NK-92 (cell line): ENCODE measurements around the gene SRGAP2B.
"Not testable (repeated sequence)": the region's sequence is repeated elsewhere in the genome, so short reads cannot be mapped to it uniquely, and the experiment has no call there.

Experiments used
- DNase-seq: peaks from one replicate; lab custom pipeline; 2025; ENCODE audit not compliant: unreplicated experiment; lab: John Stamatoyannopoulos, UW

The SRGAP2B gene

DNA sequence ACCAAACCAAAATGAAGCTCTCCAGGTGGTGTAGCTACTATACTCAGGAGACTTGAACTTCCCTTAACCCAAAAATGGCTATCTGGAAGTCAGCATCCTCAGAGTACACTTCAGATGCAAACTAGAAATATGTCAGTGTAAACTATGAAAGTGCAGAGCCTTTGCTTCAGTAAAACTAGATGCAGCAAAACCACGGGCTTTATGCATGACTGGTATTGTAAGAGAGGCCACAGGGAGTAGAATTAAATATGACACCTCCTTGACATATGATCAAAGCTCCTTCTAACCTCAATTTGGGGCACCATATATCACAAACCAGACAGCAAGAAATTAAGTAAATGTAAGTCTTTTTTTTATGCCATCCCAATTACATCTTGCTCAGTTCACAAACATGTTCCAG, 47.6 kb downstream of the SRGAP2B start:
- DNase-seq: not testable (repeated sequence)

DNA sequence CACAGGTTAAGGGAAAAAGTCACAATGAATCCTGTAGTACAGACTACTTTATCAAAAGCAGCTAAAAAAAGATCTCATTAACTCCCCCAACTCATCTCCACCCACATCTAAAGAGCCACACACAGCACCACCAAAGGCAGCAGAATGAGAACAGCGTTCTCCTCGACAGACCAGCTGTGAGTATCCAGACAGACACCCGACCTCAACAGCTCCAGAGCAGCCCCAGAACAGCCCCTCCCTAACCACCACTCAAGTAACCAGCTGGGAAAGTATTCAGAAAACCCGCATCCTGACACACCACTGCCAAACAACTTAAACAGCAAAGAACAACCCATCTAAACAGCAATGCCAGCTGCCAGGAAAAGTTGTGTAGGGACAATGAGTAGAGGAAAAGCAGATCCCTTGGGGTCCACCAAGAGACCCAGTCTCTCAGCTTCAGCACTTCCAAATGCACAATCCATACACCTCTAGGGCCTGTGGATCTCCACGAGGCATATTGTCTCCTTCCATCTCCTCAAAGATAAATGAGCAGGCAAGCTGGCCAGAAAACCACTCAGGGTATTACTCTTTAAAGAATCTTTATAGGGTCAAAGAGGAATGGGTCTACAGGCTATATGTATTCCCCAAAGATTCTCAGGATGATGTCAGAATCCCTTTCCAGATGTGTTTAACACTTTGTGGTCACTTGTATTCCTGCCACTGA, 49.4 kb downstream of the SRGAP2B start:
- DNase-seq: not testable (repeated sequence)

DNA sequence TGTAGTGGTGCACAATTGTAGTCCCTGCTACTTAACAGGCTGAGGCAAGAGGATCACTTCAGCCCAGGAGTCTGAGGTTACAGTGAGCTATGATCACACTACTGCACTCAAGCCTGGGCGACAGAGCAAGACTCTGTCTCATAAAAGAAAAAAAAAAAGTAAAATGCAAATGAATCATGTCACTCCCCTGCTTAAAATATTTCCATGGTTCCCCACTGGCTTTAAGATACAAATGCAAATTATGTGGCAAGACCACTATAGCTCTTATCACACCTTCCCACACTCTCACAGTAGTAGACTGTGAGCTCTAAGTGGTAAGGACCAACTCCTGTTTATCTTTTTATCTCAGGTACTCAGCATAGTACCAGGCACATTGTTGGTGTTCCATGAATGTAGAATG, 53.6 kb downstream of the SRGAP2B start:
- DNase-seq: not testable (repeated sequence)

DNA sequence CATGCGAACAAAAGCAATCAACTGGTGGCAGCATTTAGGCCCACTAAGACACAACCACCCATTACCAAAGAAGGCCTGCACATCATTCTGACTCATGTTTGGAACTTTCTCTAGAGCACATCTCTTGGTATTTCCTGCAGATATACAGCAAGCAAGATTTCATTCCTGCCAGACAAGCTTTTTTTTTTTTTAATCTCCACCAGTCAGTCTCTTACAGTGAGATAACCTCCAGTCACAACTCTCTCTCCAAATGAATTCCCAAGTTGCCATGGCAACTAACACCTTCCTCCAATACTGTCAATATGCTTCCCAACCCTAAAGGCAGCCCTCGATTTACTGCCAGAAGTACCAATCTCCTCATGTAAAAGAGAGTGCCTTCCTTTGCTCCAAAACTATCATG, 59.1 kb downstream of the SRGAP2B start:
- DNase-seq: not testable (repeated sequence)

DNA sequence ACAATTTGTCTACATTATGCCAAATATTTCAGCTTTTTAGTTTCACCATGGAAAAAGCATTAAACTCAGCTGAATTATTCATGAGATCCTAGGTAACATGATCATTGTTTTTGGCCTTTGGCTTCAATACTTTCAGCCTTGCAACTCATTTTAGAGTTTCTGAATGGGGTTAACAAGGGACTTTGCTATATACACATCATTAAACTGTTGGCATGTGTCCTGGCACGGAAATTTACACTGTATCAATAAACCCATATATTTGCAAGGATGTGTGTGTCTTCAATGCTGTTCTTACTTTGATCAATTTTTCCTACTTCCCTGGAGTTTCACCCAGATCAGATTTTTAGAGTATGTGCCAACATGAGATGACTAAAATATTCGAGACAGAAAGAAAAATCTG, 61.6 kb downstream of the SRGAP2B start:
- DNase-seq: not testable (repeated sequence)

DNA sequence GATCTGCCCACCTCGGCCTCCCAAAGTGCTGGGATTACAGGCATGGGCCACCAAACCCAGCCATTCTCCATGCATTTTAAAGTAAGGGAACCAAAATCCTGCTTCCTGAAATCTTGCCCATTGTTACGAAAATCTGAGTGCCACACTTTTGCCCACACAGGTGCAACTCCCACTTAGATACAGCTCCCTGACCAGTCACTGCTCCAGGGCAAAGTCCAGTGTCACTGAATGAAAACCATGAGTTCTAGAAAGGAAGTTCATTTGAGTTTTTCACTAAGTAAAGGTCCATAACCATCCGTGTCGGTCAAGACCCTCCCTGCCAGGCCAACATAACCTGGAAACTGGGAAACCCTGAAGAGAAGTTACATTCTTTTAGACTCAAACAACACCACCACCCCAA, 67.9 kb downstream of the SRGAP2B start:
- DNase-seq: not testable (repeated sequence)

DNA sequence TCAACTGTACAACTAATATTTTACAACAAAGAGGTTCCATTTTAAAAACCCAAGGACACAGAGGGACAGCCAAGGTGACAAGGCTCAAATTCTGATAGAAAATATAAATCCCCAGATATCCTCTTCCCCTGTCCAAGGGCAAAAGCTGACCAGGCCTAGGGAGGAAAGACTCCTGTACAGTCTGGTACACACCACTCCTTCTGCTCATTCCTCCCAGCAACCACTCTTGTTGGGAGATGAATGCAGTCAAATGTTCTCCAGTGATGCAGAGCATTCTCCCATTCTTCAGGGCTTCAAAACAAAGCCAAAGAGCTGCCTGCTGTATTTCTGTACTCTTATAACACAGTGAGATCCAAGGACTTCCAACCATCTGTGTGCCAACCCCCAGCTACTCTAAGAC, 69.8 kb downstream of the SRGAP2B start:
- not testable (repeated sequence) for DNase-seq

DNA sequence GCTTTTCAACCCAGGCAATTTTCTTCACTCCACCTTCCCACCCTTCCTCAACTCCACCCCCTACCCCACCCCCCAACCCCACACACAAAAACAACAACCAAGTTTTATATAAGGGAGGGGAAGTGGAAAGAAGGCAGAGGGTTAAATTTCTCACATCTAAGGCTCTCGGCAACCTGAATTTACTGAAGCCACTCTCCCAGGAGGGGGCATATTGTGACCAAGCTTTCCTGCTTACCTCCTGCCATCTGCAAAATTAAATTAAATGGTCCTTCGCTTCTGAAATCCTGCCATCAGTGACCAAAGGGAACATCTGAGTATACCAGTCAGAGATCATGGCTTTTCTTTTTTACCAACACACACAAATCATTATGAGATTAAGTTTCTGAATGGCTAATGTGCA, 72.9 kb downstream of the SRGAP2B start:
- DNase-seq: not testable (repeated sequence)

DNA sequence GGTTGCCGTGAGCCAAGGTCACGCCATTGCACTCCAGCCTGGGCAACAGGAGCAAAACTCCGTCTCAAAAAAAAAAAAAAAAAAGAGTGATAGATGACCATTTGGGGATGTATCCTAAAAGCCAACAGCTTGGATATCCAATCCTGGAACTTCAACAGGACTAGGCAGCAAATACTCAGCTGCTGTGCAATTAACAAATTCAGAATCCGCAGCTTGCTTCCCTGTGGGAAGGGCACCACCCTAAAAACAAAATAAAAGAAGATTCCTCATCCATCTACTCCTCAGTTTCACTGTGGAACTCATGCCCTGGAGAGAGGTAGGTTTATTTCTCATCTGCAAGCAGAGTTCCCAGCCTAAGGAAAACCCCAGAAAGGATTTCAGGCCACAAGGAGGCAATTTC, 73.4 kb downstream of the SRGAP2B start:
- DNase-seq: not testable (repeated sequence)

DNA sequence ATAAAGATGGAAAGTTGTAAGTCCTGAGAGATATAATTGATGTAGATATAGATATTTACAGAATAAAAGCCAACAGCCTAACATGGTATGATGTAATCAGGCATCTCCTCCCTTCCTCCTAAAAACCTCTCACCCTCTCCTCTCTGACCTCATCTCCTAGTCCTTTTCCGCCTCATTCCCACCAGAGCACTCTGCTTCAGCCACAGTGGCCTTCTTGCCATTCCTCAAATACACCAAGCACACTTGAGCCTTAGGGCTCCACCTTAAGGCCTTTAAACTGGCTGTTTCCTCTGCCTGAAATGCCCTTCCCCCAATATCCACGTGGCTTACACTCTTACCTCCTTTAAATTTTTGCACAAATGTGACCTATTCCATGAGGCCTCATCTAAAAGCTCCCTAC, 75.4 kb downstream of the SRGAP2B start:
- DNase-seq: not testable (repeated sequence)

DNA sequence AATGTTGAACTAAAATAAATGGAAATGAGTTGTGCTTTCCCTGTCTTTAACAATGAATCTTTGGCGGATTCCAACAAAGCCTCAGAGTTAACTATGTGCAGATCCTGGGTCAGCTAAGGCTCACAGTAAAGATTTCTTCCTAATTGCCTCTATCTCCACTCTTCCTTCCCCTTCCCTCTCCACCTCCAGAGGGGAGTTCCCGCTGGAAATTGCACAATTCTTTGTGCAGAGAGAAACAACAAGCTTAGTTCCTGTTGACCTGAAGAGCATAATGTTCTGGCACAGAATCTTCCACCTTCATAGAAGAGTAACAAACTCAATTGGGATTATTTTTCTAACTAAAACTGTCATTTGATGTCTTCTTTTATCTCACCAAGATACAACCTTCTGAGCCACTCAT, 77.4 kb downstream of the SRGAP2B start:
- DNase-seq: not testable (repeated sequence)

DNA sequence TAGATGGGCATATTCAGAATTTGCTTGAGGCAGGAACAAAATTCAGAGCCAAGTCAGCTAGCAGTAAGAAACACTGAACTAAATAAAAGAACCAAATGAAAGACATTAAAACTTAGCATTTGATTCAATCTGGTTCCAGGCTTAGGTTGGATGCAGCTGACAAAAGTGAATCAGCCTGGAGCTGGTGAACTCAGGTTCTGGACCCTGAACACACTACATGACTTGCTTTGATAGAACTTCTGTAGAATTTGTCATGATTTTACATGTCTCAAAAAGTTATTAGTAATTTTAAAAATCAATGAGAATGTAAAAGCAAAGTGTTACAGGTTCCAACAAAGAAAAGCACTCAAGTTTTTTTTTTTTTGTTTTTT, 78.7 kb downstream of the SRGAP2B start:
- not testable (repeated sequence) for DNase-seq

DNA sequence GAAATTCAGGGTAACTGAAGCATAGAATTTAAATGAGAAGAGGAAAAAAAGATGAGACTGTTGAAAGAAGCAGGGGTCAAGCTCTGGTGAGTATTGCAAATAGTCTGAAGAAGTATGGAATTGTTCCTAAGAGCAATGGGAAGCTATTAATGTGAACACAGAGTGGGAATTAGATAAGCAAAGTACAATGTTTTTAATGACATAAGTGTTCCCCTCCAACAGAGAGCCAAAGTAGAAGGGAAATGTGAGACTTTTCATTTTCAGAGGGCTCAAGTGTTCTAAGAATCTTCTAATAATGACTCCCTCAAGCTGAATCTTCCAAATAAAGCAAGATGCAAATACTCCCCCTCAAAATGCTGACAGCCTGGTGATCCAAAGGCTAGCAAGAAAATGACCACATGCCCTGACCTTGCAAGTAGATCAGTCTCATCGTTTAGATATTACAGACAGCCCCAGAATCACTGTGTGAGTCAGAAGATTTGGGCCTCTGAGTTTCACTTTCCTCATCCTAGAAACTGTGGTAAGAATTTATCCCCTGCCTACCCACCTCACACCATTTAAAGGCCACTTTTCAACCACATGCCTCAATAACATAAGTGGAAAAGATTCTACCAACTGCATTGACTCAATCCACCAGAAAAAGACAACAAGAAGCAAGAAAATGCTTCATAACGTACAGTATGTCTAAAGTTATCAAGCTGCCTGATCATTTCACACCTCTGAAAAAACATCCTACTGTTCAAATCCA, 79.2 kb downstream of the SRGAP2B start:
- DNase-seq: not testable (repeated sequence)

DNA sequence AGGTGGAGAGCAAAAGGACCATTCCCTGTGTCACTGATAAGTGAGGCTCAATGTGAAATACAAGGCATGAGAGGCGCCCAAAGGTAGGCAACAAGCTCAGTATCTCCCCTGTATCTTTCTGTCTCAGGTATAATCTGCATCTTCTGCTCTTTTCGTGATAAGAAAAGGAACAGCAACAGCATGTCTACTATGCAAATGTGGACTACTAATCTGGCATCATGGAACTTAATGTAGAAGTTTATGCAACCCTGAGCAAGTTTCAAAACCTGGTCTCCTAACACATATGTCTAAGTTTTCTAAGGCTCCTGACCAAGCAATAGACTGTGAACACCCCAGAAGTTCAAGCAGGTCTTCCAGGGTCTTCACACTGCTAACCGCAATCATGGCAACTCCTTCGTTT, 81.8 kb downstream of the SRGAP2B start:
- DNase-seq: not testable (repeated sequence)

DNA sequence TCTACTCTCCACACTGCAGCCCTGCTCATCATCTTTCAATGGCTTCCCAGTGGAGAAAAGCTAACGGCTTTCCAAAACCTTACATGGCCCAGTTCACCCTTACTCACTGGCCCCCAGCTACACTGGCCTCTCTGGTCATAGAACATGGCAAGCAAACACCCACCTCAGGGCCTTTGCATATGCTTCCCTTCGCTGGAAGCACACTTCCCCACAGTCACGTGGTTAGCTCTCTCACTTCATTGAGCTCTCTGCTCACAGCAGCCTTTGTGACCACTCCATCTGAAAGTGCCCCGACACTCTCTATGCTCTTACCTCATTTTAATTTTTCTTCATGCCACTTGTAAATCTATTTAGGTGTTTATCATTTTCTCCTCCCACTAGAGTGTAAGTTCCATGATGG, 83.3 kb downstream of the SRGAP2B start:
- DNase-seq: not testable (repeated sequence)

DNA sequence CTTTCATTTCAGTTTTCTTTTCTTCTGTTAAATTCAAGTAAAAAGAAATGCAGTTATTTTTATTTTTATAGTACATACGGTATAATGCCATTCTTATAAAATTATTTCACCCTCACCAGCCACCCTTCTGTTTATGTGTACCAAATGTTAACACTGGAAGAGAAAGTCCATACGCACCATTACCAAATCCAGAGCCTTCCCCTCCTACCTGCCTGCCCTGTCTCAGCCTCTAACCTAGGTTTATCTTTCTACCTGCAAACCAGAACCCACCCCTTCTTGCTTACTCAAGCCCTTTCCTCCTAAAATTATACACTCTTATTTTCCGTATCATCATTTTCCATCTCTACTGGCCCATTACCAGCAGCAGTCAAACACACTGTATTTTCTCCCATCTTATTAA, 84.5 kb downstream of the SRGAP2B start:
- not testable (repeated sequence) for DNase-seq

DNA sequence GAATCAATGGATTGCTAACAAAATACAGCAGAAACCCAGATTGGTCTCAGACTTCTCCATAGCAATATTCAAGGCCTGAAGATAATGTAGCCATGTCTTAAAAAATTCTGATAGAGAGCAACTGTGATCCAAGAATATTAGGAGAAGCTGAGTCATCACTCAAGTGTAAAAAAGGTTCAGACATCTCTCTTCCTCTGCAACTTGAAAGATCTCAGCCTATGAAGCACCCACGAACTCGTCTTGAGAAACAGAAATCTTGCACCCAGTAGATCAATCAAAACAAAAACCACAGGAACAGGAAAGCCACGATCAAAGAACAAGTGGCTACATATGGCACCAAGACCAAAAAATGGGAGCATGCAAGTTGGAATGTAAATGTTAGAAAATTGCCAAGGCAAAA, 85.2 kb downstream of the SRGAP2B start:
- DNase-seq: not testable (repeated sequence)

DNA sequence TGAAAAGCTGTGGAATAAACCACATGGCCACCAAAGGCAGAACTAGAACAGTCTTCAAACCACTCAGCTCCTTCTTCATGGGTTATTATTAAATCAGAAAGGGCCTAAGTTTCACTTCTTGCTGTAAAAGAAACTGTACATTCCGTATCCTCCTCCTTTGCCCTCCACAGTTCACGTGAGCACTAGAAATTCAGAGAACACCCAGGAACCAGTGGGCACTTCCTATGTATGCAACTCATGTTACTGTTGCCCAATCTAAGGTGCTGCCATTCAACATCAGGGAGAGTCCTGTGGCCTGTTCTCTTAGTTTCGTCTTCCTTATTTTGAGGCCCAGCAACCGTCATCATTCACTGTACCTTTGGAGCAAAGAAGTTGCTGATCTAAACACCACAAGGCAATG, 86.7 kb downstream of the SRGAP2B start:
- not testable (repeated sequence) for DNase-seq

DNA sequence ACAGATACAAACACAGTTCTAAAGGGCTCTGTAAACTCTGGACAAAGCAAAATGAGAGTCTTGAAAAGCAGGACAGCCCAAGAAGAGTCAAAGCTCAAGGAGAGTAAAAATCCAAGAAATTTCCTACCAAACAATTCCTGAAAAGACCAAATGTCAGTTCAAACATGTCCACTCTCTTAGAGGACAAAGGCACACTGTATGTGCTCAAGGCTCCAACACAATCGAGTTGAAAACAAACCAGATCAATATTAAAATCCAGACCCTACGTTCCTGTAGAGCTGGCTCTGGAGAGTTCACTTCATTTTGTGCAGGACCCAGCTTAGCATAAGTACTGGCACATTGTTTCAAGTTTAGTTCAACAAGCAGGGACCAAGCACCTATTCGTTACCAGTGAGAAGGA, 90.0 kb downstream of the SRGAP2B start:
- DNase-seq: not testable (repeated sequence)

DNA sequence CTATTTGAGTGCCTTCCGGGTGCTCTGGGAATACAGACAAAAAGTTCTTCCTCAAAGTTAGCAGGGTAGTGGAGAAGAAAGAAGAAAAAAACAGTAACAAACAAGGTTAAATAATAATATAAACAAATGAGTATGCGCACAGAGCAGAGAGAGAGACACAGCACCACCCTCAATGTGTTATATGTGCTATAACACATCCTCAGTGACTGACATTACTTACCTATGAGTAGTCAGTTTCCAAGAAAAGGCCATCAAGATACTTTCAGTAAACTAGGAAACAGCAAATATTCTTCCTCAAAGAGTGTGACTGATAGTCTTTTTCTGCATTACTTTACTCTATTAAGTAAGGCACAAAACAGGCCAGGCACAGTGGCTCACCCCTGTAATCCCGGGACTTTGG, 93.7 kb downstream of the SRGAP2B start:
- DNase-seq: not testable (repeated sequence)

DNA sequence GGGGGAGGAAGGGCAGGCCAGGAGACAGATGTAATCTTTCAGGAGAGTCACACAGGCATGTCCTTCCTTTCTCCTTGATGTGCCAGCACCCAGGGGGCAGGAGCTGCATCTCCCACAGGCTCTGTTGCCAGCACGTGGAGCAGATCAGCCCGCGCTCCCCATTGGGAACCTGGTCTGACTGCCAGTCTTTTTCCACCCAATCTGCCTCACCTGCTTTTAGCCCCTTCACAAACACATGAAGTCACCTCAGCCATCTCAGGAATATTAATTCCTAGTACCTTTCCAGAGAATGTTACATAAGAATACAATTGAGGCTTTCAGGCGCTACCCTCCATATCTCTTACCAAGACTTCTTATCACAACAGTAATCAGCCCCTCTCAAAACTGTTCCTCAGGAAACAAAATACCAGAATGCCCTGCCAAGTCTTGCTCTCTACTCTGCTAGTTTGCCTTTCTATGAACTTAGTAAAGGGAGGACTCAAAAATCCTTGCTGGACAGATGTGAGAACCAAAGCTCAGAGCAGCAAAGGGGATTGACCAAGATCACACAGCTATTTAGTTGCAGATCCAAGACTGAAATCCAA, 94.3 kb downstream of the SRGAP2B start:
- not testable (repeated sequence) for DNase-seq
